Gastrocnemius medialis (tissue), 4 donors: Measurements from ENCODE around the gene OR52K2.

Experiments
- CTCF ChIP-seq, 5 experiments: fragments of 450-650 bp in 3 of 5; fragments of 200-600 bp in 2 of 5; sonication (generic) in 2 of 5; IDR thresholded peaks in 4 of 5; conservative IDR thresholded peaks in 1 of 5; 1 replicate in 4 of 5; 2 replicates in 1 of 5; pipeline ENCODE4 v1.5.1; 2016 to 2019; ENCODE audit warnings: antibody characterized with exemption in 5 of 5, mild to moderate bottlenecking in 3 of 5, moderate library complexity in 3 of 5
- POLR2A ChIP-seq, 2 donors: fragments of 450-650 bp; IDR thresholded peaks; one replicate each; pipeline ENCODE4 v1.6.1; 2017; ENCODE audit warnings: antibody characterized with exemption in 2 of 2, mild to moderate bottlenecking in 2 of 2, moderate library complexity in 2 of 2

GRCh38 chr11:4491878-4492606, 42.9 kb downstream of the OR52K2 start:
- TF ChIP-seq CTCF (IDR thresholded peaks at IDR 0.05 in 4 of 5, conservative IDR thresholded peaks at IDR 0.05 in 1 of 5), result no peak
- no peak for TF ChIP-seq POLR2A (IDR thresholded peaks at IDR 0.05)
